ENCODE data around the gene AUTS2.
"Not testable (repeated sequence)": the region's sequence is repeated elsewhere in the genome, so short reads cannot be mapped to it uniquely, and the experiment has no call there.

AUTS2 gene

GRCh38 chr7:70344726-70345125 lies 746.5 kb downstream of the AUTS2 start:
- DNase-seq: no peak

- DNase-seq: no peak
Measured at GRCh38 chr7:70346844-70347462, 748.7 kb downstream of the AUTS2 start.

DNA sequence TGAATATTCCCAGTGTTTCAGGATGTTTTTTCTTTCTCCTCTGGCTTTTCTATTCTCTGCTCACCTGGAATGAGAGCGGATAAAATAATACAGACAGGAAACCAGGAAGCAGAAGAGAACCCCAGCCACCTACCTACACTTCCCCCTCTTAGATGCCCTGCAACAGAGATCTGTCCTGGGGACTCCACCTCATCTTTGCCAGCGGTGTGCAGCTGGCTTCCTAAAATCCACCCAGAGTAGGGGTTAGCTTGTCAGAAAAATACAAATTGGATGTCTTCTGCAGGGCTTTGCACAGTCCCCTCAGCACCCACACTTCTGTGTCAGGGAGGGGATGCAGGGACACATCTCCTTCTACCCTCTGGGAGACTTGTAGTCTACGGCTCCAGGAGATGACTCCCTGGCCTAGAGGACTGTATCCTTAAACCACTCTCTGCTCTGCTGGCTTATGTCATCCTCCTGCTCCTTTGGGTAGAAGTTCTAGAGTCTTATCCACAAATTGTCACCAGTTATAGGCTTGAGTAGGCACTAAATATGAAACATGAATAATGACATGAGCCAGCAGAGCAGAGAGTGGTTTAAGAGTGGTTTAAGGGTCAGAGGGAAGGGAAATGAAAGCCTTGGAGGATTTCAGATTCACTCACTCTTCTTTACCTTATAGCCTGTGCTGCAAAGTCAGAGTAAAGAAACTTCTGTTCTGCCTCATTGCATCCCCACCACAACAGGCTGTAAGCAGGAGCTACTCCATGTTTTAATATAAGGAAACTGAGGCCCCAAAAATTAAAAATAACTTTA lies 749.4 kb downstream of the AUTS2 start:
- DNase-seq: no peak

DNA sequence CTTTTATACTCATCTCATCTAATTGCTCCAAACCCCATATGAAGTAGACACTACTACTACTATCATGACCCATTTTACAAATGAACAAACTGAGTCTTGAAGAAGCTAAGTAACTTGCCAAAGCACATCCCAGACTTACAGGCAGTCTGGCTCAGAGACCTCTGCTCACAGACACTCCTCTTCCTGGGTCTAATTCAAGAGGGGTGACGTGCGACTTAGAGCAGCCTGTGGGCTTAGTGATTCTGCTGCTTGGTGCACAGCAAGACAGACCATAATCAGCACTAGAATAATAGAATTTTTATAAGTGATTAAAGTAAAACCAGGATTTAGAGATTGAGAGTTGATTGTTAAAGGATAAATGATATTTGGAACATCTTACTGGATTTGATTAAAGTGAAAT lies 750.8 kb downstream of the AUTS2 start:
- DNase-seq: no peak

- DNase-seq: no peak
Measured at GRCh38 chr7:70349819-70350218, 751.5 kb downstream of the AUTS2 start.

- DNase-seq: no peak
Measured at GRCh38 chr7:70352088-70352487, 753.8 kb downstream of the AUTS2 start.

- DNase-seq: no peak
Measured at GRCh38 chr7:70352906-70353305, 754.6 kb downstream of the AUTS2 start.

- no peak for DNase-seq
Measured at GRCh38 chr7:70353330-70353945, 755.2 kb downstream of the AUTS2 start.

- no peak for DNase-seq
Measured at GRCh38 chr7:70353946-70354335, 755.7 kb downstream of the AUTS2 start.

GRCh38 chr7:70354409-70355169 lies 756.3 kb downstream of the AUTS2 start:
- peak; percentile 9 for DNase-seq

DNA sequence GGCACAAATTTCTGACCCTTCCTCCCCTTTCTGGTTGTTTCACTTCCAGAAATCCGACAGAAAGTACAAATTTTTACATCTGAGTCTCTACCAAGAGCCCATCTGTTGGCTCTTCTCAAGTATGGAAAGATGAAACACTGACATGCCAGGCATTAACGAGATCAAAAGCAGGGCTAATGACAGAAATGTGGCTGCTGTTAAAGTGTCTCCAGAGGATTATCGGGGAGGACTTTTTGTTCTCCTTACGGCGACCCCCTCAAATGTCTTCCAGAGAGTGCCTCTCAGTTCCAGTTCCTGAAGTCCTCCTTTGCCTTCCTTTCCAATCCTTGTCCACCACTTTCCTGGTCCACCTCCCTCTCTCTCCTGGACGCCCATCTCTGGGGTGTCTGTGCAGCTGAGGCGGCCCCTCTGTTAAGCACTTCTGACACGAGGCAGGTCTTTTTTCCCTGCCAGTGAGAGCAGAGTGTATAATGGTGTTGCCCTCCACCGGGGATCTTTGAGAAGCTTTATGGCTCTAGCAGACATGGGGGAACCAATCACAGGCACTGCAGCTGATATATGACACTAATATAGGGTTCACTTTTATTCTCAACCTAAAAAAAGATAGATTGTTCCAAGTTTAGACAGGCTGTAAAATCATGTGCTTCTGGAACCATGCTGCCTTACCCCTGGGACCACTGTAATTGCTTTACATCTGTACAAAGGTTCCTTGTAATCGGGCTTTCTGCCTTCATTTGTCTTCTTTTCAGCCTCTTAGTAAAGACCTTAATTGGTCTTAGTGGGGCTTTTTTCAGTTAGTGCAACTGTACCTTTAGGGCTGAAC lies 757.1 kb downstream of the AUTS2 start:
- no peak for DNase-seq

DNA sequence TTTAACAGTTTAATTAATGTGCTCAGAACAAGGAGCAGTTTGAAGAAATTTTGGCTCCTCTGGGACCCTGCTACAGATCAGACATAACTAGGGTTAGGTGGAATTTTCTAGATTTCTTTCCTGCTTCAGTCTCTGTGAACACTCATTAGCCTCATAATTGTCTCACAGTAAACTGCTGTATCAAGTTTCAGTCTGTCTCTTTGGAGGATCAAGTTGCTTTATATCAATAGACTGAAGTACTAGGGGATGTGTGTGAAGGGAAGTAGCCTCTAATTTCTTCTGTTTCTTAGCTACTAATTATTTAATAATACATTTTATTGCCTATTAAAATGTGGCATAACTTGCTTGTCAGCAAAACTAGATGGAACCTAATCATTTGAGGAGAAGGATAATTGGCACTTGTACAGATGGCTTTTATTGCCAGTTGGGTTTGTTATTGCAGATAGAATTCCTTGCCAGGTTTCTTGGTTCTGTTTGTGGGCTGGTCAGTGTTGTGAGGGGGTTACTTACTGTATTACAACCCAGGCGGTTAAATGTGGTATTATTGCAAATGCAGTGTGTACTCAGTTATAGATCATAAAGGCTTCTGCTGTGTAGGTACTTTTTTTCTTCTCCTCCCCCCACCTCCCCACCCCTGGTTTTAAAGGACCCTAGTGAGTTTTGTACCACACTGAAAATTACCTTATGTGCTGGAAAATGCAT lies 758.0 kb downstream of the AUTS2 start:
- no peak for DNase-seq

DNA sequence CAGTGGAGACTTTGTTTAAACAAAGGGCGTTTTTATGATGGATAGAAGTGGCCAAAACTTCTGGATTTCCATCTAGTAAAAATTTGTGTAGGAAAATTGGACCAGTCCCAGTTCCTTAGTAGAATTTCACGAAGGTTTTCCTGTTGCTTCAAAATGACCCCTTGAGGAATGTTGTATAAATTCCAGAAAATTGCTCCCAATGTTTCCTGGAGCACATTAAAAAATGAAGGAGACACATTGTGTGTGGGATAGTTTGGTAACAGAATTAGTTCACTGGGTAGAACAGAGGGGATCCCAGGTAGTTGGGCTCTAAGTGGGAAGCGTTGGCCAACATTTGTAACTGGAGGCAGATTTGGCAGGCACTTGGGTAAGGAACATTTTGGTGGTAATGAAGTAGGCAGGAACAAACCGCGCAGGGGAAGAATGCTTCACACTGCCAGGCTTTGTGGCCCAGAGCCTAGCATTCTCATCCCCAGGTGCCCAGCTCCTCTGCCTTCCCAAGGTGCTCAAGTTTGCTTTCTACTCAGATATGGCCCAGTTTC lies 758.6 kb downstream of the AUTS2 start:
- DNase-seq: no peak

DNA sequence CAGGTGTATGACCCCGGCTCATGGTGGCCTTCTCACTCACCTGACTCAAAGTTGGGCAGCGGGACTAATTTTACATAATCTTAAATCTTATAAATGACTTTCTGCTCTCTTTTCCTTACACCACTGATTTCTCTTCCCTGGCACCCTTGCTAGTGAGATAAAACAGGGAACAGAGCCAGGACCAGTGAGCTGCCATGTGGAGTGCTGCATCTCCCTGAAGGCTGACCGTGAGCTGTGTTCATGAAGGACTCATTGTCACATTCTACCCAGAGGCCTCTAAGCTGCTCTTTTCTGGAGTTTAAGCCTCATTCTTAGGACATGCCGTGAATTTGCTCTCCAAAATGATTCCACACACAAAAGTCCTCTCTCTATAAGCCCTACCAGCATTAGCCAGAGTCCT lies 762.3 kb downstream of the AUTS2 start:
- no peak for DNase-seq

DNA sequence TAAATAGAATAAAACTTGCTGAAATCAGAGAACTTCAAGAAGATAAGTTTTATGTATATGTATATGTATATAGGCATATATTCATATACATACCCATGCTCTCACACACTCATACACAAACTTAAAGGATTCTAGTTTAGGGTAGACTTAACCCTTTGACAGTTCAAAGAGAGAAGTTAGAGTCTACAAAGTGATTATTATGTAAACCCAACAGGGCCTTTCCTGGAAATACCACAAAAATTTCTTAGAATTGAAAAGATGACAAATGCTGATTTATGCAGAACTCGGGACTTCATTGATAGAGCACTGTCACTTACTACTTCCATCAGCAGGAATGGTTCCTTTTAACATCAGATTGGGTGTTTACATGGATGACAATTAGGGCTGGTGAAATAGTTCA lies 763.5 kb downstream of the AUTS2 start:
- DNase-seq: no peak

- not testable (repeated sequence) for DNase-seq
Measured at GRCh38 chr7:70364393-70364792, 766.1 kb downstream of the AUTS2 start.

- no peak for DNase-seq
Measured at GRCh38 chr7:70371652-70372051, 773.4 kb downstream of the AUTS2 start.

- DNase-seq: no peak
Measured at GRCh38 chr7:70372768-70373515, 774.7 kb downstream of the AUTS2 start.

- no peak for DNase-seq
Measured at GRCh38 chr7:70374772-70375533, 776.7 kb downstream of the AUTS2 start.

GRCh38 chr7:70376561-70377031 lies 778.3 kb downstream of the AUTS2 start:
- DNase-seq: no peak
